GM19239 (cell line): ENCODE results near the gene TVP23A.
"Not testable (repeated sequence)": the region's sequence is repeated elsewhere in the genome, so short reads cannot be mapped to it uniquely, and the experiment has no call there.

Experiments
- DNase-seq: peaks from one replicate; pipeline ENCODE4 v3.0.0; 2011; ENCODE audit warnings: low spot score; ENCODE audit not compliant: insufficient read length
- FAIRE-seq: peaks from 2 replicates; lab custom pipeline; 2011; peaks lifted over from hg19 to GRCh38; lab: Jason Lieb, UNC

Gene TVP23A

GRCh38 chr16:10836174-10836853 is 17.7 kb upstream of the TVP23A start:
- no peak for FAIRE-seq
- no peak for DNase-seq

DNA sequence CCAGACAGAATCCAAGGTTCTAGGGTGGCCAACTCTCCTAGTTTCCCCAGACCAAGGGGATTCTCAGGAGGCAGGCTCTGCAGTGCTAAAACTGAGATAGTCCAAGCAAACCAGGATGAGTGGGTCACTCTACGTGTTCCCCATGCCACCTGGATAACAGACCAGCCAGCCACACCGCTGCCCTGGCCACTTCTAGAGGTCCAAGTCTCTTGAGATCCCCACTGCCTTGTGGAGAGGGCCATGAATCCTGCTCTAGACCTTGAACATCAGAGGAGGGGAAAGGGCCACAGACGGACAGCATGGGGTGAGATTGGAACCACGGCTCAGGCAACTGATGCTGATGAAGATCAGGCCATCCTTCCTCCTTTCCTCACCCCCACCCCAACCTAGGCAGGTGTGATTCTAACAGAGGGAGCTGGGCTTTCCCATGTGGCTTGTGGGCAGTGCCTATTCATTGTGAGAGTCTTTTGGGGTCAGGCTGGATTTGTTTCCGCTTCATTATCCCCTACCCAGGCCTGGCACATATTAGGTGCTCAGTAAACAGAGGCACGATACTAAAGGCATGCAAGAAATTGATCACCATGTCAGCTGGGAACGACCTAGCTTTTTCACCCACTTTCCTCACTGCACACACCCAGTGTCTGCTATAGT is 16.8 kb upstream of the TVP23A start:
- peak; percentile 94 for FAIRE-seq
- DNase-seq, result no peak

GRCh38 chr16:10834766-10835165 is 16.2 kb upstream of the TVP23A start:
- FAIRE-seq, result no peak

DNA sequence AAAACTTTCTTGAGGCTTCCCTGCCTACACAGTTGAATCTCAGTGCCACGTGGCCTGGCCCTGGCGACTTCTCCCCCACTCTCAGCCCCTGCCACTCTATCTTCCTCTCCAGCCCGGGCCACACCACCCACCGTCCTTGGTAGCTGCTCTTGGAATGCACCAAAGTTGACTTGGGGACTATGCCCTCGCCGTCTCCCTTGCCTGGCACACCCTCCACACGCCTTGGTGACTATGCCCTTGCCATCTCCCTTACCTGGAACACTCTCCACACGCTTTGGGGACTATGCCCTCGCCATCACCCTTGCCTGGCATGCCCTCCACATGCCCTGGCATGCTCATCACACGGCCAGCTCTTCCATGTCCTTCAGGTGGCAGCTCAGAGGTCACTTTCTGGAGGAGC is 15.5 kb upstream of the TVP23A start:
- FAIRE-seq (no peak), DNase-seq (no peak)

More at GRCh38 chr16:10834766-10835165, 16.2 kb upstream of the TVP23A start:
- no peak for DNase-seq

- no peak for DNase-seq
- no peak for FAIRE-seq
Observed at GRCh38 chr16:10833271-10833670, 14.7 kb upstream of the TVP23A start.

DNA sequence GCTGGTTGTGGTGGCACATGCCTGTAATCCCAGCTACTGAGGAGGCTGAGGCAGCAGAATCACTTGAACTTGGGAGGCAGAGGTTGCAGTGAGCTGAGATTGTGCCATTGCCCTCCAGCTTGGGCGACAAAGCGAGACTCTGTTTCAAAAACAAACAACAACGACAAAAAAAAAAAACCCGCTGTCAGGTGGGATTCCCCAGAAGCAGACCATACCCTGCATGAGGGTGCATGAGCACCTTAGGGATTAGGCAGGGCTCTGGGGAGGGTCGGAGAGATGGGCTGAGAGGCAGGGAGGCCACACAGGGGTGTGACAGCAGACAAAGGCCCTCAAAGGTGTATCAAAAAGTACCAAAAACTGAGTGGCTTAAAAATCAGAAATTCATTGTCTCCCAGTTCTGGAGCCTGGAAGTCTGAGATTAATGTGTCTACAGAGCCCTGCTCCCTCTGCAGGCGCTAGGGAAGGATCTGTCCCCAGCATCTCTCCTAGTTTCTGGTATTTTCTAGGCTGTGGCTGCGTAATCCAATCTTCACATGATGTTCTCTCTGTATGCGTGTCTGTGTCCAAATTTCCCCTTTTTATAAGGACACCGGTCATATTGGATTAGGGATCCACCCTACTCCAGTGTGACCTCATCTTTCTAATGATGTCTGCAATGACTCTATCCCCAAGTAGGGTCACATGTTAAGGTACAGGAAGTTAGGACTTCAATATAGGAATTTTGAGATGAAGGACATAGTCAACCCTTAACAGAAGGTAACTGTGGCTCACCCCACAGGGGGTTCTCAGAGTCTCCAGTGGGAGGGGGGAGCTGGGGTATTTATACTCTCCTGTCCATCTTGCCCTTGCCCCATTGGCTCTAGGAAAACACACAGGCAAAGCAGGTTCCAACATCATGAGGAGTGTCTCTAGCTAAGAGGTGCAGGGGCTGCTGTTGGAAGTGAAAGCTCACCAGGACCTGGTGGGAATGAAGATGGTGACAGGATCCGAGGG is 13.6 kb upstream of the TVP23A start:
- DNase-seq (no peak), FAIRE-seq (no peak)

GRCh38 chr16:10830240-10830639 is 11.6 kb upstream of the TVP23A start:
- FAIRE-seq, DNase-seq: not testable (repeated sequence)

GRCh38 chr16:10829390-10830098 is 10.9 kb upstream of the TVP23A start:
- not testable (repeated sequence) for DNase-seq, FAIRE-seq

- no peak for DNase-seq
- FAIRE-seq, result no peak
Observed at GRCh38 chr16:10828851-10829366, 10.3 kb upstream of the TVP23A start.

- DNase-seq, result no peak
- FAIRE-seq, result no peak
Observed at GRCh38 chr16:10827691-10828341, 9.2 kb upstream of the TVP23A start.

DNA sequence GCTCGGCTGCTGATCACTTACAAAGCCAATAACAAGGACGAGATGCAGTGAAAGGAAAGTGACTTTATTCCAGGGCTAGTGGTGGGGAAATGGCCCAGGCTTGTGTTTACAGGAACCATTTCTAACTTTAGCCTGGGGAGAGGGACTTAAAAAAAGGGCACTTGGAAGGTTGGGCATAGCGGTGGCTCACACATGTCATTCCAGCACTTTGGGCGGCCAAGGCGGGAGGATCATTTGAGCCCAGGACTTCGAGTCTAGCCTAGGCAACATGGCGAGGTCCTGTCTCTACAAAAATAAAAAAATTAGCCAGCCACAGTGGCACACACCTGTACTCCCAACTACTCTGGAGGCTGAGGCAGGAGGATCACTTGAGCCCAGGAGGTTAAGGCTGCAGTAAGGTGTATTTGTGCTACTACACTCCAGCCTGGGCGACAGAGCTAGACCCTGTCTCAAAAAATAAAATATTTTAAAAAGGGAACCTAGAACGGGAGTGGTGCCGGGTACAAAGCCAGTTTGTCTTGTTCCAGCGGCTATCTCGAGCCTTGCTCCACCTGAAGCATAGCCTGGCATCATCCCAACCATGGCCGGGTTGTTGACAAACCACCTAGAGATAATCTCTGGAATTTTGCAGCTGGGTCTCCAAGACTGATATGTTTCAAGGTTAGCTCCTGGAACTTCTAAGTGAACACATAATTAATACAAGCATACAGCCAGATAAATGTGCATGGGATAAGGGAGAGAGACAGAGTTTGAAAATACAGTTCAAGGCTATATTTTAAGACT is 5.7 kb upstream of the TVP23A start:
- FAIRE-seq (no peak), DNase-seq (no peak)

DNA sequence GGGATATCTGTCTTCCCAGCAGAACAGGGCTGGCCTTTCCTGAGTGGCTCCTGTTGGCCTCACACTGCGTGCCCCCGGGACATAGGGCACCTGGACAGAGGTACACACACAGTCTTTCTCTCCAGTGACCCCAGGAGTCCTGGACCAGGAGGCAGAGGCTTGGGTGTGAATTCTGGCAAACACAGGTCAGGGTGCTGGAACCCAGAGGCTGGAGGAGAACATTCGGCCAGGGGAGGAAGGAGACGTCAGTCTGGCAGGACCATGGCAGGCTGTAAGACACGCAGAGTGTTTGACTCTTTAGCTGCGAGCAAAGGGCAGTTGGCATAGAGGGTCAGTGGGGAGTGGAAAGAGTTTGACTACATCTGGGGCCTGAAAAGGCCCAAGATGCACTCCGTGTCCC is 4.1 kb upstream of the TVP23A start:
- DNase-seq (no peak), FAIRE-seq (no peak)

DNA sequence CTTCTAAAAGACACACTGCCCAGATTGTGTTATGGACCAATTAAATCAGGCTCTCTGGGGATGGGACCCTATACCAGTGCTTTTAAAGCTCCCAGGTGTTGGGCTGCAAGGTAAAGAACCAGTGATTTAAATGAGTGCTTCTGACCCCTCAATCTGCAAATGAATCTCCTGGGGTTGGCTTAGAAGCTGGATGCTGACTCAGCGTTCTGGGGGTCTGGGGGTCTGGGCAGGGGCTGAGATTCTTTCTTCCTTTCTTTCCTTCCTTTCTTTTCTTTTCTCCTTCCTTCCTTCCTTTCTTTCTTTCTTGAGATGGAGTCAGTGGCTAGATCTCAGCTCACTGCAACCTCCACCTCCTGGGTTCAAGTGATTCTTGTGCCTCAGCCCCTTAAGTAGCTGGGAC is 2.0 kb upstream of the TVP23A start:
- DNase-seq, result no peak
- peak; percentile 70 for FAIRE-seq

DNA sequence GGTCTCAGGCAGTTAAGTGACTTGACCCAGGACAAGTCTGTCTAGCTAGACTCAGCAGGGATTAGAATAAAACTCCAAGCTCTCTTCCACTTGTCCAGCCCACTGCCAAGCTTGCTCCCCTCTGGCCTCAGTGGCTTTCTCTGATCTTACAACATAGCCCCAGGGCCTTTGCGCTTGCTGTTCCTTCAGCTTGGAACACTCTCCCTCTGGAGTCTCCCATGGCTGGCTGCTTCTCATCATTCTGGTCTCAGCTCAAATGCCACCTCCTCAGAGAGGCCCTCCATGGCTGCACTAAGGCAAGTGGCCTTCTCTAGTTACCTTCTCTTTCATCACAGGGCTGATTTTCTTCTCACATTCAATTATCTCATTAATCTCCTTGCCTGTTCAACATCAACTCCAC is 1.1 kb downstream of the TVP23A start:
- DNase-seq (no peak), FAIRE-seq (no peak)

DNA sequence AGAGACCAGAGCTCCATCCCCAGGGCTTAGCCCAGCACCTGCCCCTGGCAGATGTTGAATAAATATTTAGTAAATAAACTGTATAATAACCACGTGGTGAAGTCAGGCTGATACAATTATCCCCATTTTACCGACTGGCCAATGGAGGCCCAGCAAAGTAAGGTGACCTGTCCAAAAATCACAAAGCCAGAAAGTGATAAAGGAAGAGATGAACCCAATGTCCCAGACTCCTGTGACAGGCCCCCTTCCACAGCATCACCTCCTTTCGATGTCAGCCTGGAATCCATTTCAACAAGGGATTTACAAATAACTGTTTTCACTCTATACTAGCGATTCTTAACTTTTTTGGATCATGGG is 5.5 kb downstream of the TVP23A start:
- no peak for FAIRE-seq
- DNase-seq, result no peak

DNA sequence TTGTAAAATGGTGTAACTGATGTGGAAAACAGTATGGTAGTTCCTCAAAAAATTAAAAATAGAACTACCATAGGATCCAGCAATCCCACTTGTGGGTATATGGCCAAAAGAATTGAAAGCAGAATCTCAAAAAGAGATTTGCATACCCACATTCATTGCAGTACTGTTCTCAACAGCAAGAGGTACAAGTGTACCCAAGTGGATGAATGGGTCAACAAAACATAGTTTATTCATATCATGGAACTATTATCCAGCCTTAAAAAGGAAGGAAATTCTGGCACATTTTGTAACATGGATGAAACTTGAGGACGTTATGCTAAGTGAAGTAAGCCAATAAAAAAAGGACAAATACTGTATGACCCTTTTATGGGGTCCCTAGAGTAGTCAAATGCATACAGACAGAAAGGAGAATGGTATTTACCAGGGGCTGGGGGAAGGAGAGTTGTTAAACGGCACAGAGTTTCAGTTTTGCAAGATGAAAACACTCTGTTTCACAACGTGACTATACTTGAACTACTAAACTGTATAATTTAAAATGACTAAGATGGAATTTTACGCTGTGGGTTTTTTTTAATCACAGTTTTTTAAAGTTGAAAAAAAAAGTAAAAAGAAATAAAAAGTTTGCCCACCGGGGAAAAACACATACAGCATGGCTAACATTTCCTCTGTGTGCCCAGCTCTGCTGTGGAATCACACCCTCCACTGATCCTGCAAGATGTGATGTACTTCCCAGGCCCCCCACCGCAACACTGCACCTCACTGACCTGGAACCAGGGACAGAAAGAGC is 6.1 kb downstream of the TVP23A start:
- DNase-seq, result no peak
- FAIRE-seq, result peak; percentile 86

GRCh38 chr16:10809706-10810105 is 8.9 kb downstream of the TVP23A start:
- DNase-seq (no peak), FAIRE-seq (no peak)

DNA sequence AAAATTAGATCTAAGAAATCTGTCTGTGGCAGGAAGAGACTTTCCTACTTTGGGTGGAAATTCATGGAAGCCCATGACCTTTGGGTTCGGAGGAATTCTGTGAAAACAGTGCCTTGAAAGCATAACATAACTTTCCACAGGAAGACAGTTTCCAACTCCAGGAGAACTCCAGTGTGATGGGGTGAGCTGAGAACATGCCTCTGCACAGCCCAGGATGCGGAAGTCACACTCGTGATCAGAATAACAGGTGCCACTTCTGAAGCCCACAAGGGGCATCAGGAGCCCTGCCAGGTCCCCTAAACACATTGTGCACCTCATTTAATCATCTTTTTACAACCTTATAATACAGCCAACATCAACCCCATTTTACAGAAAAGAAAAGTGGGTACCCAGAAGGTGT is 9.7 kb downstream of the TVP23A start:
- DNase-seq (no peak), FAIRE-seq (no peak)
